22Rv1 (cell line): Measurements from ENCODE around the gene SOX10.

Source experiments
- ZFX ChIP-seq: fragments of 450-650 bp; IDR thresholded peaks from 2 replicates; pipeline ENCODE4 v1.6.1; 2017; ENCODE audit warnings: antibody characterized with exemption, borderline replicate concordance
- TF ChIP-seq, protein P1 (sequence below): fragments of 450-650 bp; IDR thresholded peaks from 2 replicates; pipeline ENCODE4 v1.5.1; 2017; ENCODE audit warnings: mild to moderate bottlenecking

GRCh38 chr22:37926771-37927636 lies 57.4 kb downstream of the SOX10 start:
- TF ChIP-seq, protein P1, sequence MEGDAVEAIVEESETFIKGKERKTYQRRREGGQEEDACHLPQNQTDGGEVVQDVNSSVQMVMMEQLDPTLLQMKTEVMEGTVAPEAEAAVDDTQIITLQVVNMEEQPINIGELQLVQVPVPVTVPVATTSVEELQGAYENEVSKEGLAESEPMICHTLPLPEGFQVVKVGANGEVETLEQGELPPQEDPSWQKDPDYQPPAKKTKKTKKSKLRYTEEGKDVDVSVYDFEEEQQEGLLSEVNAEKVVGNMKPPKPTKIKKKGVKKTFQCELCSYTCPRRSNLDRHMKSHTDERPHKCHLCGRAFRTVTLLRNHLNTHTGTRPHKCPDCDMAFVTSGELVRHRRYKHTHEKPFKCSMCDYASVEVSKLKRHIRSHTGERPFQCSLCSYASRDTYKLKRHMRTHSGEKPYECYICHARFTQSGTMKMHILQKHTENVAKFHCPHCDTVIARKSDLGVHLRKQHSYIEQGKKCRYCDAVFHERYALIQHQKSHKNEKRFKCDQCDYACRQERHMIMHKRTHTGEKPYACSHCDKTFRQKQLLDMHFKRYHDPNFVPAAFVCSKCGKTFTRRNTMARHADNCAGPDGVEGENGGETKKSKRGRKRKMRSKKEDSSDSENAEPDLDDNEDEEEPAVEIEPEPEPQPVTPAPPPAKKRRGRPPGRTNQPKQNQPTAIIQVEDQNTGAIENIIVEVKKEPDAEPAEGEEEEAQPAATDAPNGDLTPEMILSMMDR = no peak
- TF ChIP-seq ZFX = no peak
